ENCODE results near the gene ADGRD1. TPM values are rescaled to one million over a fixed set of nuclear protein-coding genes. Genes with fewer than 3 reads are reported as not detected.

Gene ADGRD1
- total and polyA plus RNA-seq, 2 of the 8 experiments (the other 6 are each of a cell fraction or from before 2014, with no cell fraction given): 0.36 to 0.48 TPM

DNA sequence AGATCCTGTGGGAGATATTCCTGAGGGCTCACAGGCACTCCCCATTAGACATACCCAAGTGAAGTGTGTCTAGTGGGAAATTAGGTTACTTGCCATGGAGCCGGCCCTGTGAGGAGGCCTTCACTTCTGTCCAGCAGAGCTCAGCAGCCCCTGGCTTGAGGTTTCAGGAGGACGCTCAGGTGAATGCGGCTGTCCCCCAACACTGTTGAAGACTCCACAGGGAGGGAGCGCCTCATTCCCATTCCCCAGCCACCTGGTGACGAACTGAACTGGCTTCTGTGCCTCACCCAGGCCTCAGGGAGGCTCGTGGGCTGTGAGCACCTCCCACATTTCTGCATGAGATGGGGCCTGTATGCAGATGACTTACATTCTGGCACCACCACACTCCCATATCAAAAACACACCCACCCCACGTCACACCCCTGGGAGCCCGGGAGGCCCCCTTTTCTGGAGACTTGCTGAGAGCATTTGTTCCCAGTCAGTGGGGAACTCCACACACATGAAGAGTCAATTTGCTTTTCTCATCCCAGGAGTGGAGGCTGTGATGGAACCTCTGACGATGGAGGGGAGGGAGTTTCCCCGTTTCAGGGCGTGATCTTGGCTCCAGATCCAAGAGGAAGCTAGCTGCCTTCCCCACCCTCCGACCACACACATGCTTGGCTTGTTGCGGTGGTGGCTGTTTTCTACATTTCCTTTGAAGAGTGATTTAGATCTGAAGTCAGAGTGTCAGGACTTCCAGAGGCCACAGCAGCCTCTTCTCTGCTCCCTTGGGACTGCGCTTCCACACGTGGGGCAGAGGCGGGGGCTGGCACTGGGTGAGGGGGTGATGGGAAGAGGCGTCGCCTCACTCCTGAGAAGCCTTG is 120.7 kb downstream of the ADGRD1 start (continued):
- no peak for TF ChIP-seq GTF2F1 (IDR thresholded peaks at IDR 0.05; ENCODE audit: borderline replicate concordance, low read depth, low read length)
- TF ChIP-seq, protein P1, sequence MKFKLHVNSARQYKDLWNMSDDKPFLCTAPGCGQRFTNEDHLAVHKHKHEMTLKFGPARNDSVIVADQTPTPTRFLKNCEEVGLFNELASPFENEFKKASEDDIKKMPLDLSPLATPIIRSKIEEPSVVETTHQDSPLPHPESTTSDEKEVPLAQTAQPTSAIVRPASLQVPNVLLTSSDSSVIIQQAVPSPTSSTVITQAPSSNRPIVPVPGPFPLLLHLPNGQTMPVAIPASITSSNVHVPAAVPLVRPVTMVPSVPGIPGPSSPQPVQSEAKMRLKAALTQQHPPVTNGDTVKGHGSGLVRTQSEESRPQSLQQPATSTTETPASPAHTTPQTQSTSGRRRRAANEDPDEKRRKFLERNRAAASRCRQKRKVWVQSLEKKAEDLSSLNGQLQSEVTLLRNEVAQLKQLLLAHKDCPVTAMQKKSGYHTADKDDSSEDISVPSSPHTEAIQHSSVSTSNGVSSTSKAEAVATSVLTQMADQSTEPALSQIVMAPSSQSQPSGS (IDR thresholded peaks at IDR 0.05; ENCODE audit: low read length): no peak

Measured in H1 (cell line).